Measurements from ENCODE around the gene SSR4. TPM values are rescaled to one million over a fixed set of nuclear protein-coding genes. Genes with fewer than 3 reads are reported as not detected.

Gene SSR4
- polyA plus RNA-seq, 2 of the 4 experiments (the other 2 are of a cell fraction): 212 to 352 TPM

DNA sequence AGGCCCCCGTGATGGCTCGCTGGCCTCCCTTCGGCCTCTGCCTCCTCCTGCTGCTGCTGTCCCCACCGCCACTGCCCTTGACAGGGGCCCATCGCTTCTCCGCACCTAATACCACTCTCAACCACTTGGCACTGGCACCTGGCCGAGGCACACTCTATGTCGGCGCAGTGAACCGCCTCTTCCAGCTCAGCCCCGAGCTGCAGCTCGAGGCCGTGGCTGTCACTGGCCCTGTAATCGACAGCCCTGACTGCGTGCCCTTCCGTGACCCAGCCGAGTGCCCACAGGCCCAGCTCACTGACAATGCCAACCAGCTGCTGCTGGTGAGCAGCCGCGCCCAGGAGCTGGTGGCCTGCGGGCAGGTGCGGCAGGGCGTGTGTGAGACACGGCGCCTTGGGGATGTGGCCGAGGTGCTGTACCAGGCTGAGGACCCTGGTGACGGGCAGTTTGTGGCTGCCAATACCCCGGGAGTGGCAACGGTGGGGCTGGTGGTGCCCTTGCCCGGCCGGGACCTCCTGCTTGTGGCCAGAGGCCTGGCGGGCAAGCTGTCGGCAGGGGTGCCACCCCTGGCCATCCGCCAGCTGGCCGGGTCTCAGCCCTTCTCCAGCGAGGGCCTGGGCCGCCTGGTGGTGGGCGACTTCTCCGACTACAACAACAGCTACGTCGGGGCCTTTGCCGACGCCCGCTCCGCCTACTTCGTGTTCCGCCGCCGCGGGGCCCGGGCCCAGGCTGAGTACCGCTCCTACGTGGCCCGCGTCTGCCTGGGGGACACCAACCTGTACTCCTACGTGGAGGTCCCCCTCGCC is 27.4 kb upstream of the SSR4 start:
- ATAC-seq (no peak), DNase-seq (ENCODE audit: low read depth in 1 of 2, low spot score in 1 of 2) (no peak), FAIRE-seq (no peak)
- Histone ChIP-seq H3K27ac (peak overlapping the region in 1 of 2 experiments; percentile 25; a peak in 1 of 6 replicates), H3K9me3 (no peaks in the 10 kb centered on the region), H3K4me3 (no peak overlapping the region), H3K4me2 (no peak overlapping the region), H3K4me1 (peaks cover 16% of the 10 kb centered on the region; the same call in 2 of the 3 replicates)
- TF ChIP-seq JUN (IDR thresholded peaks at IDR 0.05) (no peak), JUNB (IDR thresholded peaks at IDR 0.05) (no peak), ZFP36 (IDR thresholded peaks at IDR 0.05; ENCODE audit: borderline replicate concordance, partially characterized antibody) (no peak), ZC3H11A (IDR thresholded peaks at IDR 0.05) (no peak), PHF8 (IDR thresholded peaks at IDR 0.05; ENCODE audit: borderline replicate concordance, low read depth) (no peak), MYC (IDR thresholded peaks at IDR 0.05; ENCODE audit: borderline replicate concordance, low read length) (no peak), RCOR1 (IDR thresholded peaks at IDR 0.05; ENCODE audit: low read depth, low read length) (no peak), NR3C1 (IDR thresholded peaks at IDR 0.05) (no peak), FOSB (CRISPR knock-in tag; IDR thresholded peaks at IDR 0.05) (no peak), KDM1A (IDR thresholded peaks at IDR 0.05; ENCODE audit: low read depth) (no peak), HOXB13 (CRISPR knock-in tag; IDR thresholded peaks at IDR 0.05; ENCODE audit: low read depth) (no peak), RARB (CRISPR knock-in tag; IDR thresholded peaks at IDR 0.05) (no peak), USF2 (IDR thresholded peaks at IDR 0.05) (no peak), SREBF2 (IDR thresholded peaks at IDR 0.05) (no peak), RNF2 (IDR thresholded peaks at IDR 0.05; ENCODE audit: borderline replicate concordance, low read depth) (no peak), RFX5 (IDR thresholded peaks at IDR 0.05) (no peak)
- CTCF ChIA-PET: interaction anchor here (0.6 to 3.4 kb wide), 7 partner anchors 13 to 187 kb away, joined by 3 to 17 read pairs (median 5); no protein-coding TSS in a partner anchor
- 93% methylated on average over 10 of the region's 56 CpGs for WGBS (ENCODE audit: missing lambda C conversion rate)
- POLR2A ChIA-PET: interaction anchor here (0.9 to 1.2 kb wide), 3 partner anchors 16 to 117 kb away, joined by 3 read pairs; partner anchors contain the start of gene SSR4

GRCh38 chrX:153767674-153768055 is 26.8 kb upstream of the SSR4 start:
- Histone ChIP-seq H3K27ac (no peak overlapping the region), H3K4me1 (peaks cover 16% of the 10 kb centered on the region; the same call in 2 of the 3 replicates), H3K4me2 (no peak overlapping the region), H3K9me3 (no peaks in the 10 kb centered on the region), H3K4me3 (no peak overlapping the region)
- CTCF ChIA-PET: interaction anchor here (0.7 to 3.4 kb wide), 5 partner anchors 12 to 200 kb away, joined by 3 to 17 read pairs (median 7); no protein-coding TSS in a partner anchor
- DNase-seq (ENCODE audit: low read depth in 1 of 2, low spot score in 1 of 2): no peak
- no peak for ATAC-seq
- POLR2A ChIA-PET: no interaction called here
- WGBS (ENCODE audit: missing lambda C conversion rate): 97% methylated on average over 15 of the region's 20 CpGs
- TF ChIP-seq, protein P1, sequence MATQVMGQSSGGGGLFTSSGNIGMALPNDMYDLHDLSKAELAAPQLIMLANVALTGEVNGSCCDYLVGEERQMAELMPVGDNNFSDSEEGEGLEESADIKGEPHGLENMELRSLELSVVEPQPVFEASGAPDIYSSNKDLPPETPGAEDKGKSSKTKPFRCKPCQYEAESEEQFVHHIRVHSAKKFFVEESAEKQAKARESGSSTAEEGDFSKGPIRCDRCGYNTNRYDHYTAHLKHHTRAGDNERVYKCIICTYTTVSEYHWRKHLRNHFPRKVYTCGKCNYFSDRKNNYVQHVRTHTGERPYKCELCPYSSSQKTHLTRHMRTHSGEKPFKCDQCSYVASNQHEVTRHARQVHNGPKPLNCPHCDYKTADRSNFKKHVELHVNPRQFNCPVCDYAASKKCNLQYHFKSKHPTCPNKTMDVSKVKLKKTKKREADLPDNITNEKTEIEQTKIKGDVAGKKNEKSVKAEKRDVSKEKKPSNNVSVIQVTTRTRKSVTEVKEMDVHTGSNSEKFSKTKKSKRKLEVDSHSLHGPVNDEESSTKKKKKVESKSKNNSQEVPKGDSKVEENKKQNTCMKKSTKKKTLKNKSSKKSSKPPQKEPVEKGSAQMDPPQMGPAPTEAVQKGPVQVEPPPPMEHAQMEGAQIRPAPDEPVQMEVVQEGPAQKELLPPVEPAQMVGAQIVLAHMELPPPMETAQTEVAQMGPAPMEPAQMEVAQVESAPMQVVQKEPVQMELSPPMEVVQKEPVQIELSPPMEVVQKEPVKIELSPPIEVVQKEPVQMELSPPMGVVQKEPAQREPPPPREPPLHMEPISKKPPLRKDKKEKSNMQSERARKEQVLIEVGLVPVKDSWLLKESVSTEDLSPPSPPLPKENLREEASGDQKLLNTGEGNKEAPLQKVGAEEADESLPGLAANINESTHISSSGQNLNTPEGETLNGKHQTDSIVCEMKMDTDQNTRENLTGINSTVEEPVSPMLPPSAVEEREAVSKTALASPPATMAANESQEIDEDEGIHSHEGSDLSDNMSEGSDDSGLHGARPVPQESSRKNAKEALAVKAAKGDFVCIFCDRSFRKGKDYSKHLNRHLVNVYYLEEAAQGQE (IDR thresholded peaks at IDR 0.05): peak; percentile 59; the same call in 1 of the 2 replicates
- no peak for TF ChIP-seq TFCP2L1 (CRISPR knock-in tag; IDR thresholded peaks at IDR 0.05)
- no peak for FAIRE-seq

Measured in A549 (cell line).